CD4-positive, alpha-beta T cell treated with Interleukin-10 for 1 hour (primary cell): ENCODE measurements around the gene AREL1.

Experiments
- DNase-seq: peaks from one replicate; pipeline ENCODE4 v3.0.0-alpha.2; 2020

The AREL1 gene

GRCh38 chr14:74634964-74635363 is 77.9 kb downstream of the AREL1 start:
- no peak for DNase-seq

- DNase-seq: no peak
Observed at GRCh38 chr14:74634481-74634880, 78.4 kb downstream of the AREL1 start.

- DNase-seq: no peak
Observed at GRCh38 chr14:74630881-74631690, 81.8 kb downstream of the AREL1 start.

GRCh38 chr14:74628418-74628817 is 84.5 kb downstream of the AREL1 start:
- DNase-seq: no peak

DNA sequence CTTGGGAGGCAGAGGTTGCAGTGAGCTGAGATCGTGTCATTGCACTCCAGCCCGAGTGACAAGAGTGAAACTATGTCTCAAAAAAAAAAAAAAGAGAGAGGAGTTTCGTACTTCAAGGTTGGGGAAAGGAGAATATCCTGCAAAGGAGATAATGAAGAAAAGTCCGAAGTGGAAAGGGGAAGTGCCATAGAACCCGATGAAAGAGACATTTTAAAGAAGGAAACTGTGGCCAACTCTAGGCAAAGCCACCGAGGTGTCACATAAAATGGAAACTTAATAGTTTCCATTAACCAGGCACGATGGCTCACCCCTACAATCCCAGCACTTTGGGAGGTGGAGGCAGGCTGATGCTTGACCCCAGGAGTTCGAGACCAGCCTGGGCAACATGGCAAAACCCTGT is 85.8 kb downstream of the AREL1 start:
- DNase-seq: no peak

- no peak for DNase-seq
Observed at GRCh38 chr14:74622257-74622656, 90.6 kb downstream of the AREL1 start.

GRCh38 chr14:74621556-74621955 is 91.3 kb downstream of the AREL1 start:
- no peak for DNase-seq

- DNase-seq: no peak
Observed at GRCh38 chr14:74620923-74621322, 92.0 kb downstream of the AREL1 start.

DNA sequence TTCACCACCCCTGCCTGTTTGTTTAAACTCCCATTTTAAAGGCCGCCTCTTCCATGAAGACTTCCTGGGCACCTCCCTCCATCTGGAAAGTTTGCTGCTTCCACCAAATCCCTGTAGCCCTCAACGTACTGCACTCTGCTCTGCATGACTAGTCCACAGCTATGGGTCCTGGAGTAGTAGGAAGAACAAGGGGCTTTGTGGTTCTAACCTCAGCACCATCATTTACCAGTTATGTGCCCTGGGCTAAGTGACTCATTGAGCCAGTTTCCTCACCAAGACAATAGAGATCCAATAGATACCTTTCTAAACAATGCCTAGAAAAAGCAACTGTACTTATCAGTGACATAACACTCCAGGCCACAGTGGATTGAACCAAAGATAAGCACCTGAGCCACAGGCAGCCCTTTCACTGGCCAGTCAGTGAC is 92.4 kb downstream of the AREL1 start:
- peak; percentile 39 for DNase-seq

- no peak for DNase-seq
Observed at GRCh38 chr14:74619672-74620131, 93.2 kb downstream of the AREL1 start.

- peak; percentile 77 for DNase-seq
Observed at GRCh38 chr14:74618078-74618952, 94.6 kb downstream of the AREL1 start.

- no peak for DNase-seq
Observed at GRCh38 chr14:74616996-74617700, 95.7 kb downstream of the AREL1 start.

DNA sequence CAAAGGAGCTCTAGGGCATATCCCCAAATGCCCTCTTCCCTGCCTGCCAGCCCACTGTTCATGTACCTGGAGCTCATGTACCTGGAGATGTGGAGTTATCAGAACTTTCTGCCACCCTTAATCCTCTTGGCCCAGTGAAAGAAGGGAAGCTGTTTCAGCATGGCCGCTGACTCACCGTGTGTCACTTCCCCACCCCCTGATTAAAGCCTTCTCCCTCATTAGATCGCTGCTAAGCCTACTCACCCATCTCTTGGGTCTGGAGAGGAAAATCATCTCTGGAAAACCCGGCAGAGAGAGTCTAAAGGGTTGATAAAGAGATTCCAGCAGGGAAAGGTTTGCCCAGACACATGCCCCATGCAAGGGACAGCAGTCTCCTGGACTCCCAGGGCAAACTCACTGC is 96.4 kb downstream of the AREL1 start:
- DNase-seq: no peak

DNA sequence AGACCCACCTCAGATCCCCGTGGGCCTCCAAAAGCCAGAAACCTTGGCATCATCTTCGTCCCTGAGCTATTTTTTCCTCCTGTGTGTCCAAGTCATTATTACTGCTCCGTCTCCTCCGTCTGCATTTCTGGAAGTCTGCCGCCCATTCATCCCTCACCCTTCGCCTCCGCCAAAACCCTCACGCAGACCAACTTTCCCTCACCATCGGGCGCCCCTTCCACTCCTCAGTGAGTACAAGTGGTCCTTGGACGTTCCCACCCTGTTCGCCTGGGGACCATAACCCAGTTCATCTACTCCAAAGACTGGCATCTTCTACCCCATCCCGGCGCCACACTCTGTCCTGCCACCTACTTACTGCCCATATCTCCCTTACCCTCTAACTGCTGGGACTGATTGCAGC is 97.1 kb downstream of the AREL1 start:
- no peak for DNase-seq

GRCh38 chr14:74614508-74615495 is 98.1 kb downstream of the AREL1 start:
- DNase-seq: no peak

- no peak for DNase-seq
Observed at GRCh38 chr14:74613211-74613914, 99.5 kb downstream of the AREL1 start.

- DNase-seq: peak; percentile 86
Observed at GRCh38 chr14:74612350-74613021, 100.4 kb downstream of the AREL1 start.

DNA sequence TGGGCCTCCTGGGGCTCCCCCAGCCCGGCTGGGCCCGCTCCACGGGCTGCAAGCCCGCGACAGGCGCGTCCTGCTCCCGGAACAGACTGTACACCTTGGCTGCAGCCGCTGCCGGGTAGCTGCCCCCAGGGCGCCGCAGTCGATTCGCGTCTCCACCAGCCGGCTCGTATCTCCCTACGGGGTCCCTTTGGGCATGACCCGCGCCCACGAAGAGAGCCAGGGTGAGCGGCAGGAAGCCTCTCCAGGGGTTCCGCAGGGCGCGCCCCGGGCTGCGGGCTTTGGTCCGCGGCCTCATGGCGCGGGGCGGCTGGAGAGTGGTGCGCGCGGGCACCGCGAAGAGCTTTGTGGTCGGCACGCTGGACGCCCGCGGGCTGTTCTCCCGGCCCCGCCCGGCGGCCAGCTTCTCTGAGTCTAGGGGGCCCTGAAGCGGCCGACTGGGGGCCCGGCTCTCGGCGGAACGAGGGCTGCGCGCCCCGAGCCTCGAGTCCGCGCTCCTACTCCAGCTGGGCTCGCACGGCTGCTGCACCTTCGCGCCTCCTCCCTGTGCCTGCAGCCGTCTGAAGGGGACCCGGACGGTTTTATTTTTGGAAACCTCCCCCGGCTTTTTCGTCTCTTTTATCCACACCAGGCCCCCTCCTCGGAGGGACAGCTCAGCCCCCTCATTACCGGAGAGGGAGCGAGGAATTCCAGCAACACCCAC is 101.1 kb downstream of the AREL1 start, which contains the start of gene LTBP2:
Gene LTBP2 (minus strand): TSS at position 588 of the 700 bp plus-strand sequence. CDS start 293 bp downstream, at position 295.
- no peak for DNase-seq
